HCT116 (cell line): ENCODE measurements around the gene FAM83F. TPM values are rescaled to one million over a fixed set of nuclear protein-coding genes. Genes with fewer than 3 reads are reported as not detected.

Experiments used
- ATAC-seq: fragments of 200-7000 bp; cut with Tn5 transposase; 2 replicates; pipeline ENCODE4 v1.9.1; 2020; ENCODE audit warnings: mild to moderate bottlenecking, moderate library complexity
- BruUV-seq: library from RNA; stranded (reverse); fragments of 400-500 nt; replicated peaks from 2 replicates; lab custom pipeline; 2021; lab: Mats Ljungman, UMichigan
- CTCF ChIA-PET: fragments of 300-600 bp; sonication (Branson Sonifier 250); formaldehyde crosslinking; loops from one replicate; lab custom pipeline; 2021; ENCODE audit warnings: antibody characterized with exemption; lab: Charles Lee
- POLR2A ChIA-PET: fragments of 300-600, 350-600 bp; sonication (Branson Sonifier 250); formaldehyde crosslinking; loops from one replicate; lab custom pipeline; 2021; ENCODE audit warnings: antibody characterized with exemption; lab: Charles Lee
- RAD21 ChIA-PET, 2 experiments: fragments of 300-600 bp; sonication (Branson Sonifier 250); formaldehyde crosslinking; loops; one replicate each; lab custom pipeline; 2023; ENCODE audit warnings: low total read pairs in 2 of 2; ENCODE audit not compliant: uncharacterized antibody in 2 of 2, unreplicated experiment in 2 of 2, low non-redundant PET in 1 of 2; lab: Charles Lee
- DNase-seq: peaks from one replicate; pipeline ENCODE4 v3.0.0-alpha.2; 2010; ENCODE audit warnings: low read depth, low spot score
- H2AFZ ChIP-seq: fragments of 200-600 bp; shearing (Covaris generic), sonication (generic); 2 replicates; pipeline ENCODE4 v1.6.1; 2017; ENCODE audit warnings: low read depth, mixed run types, mixed read lengths, antibody characterized with exemption, low read length; ENCODE audit not compliant: poor library complexity, severe bottlenecking
- H3K27ac ChIP-seq: 2 replicates; pipeline ENCODE4 v1.5.1; 2012; ENCODE audit warnings: low read depth, low read length
- H3K27me3 ChIP-seq: fragments of 200-600 bp; sonication (generic); 2 replicates; pipeline ENCODE4 v1.6.1; 2016; ENCODE audit warnings: mixed run types, low read length, mixed read lengths; ENCODE audit not compliant: insufficient read depth
- H3K36me3 ChIP-seq, 2 experiments: fragments of 200-500 bp in 1 of 2; fragments of 200-600 bp in 1 of 2; sonication (Bioruptor generic) in 1 of 2; sonication (generic) in 1 of 2; 2 replicates each; pipeline versions ENCODE4 v1.5.1 to v1.6.1; 2014 to 2016; ENCODE audit warnings: low read length in 2 of 2, inconsistent platforms in 1 of 2, mixed read lengths in 1 of 2, mixed run types in 1 of 2; ENCODE audit not compliant: insufficient read depth in 2 of 2, control insufficient read depth in 1 of 2
- H3K4me1 ChIP-seq, 2 experiments: fragments of 200-600 bp in 1 of 2; sonication (generic) in 1 of 2; 2 replicates each; pipeline versions ENCODE4 v1.5.1 to v1.6.1; 2012 to 2017; ENCODE audit warnings: low read length in 2 of 2, inconsistent platforms in 1 of 2, mild to moderate bottlenecking in 1 of 2, mixed read lengths in 1 of 2, mixed run types in 1 of 2, moderate library complexity in 1 of 2; ENCODE audit not compliant: insufficient read depth in 2 of 2, control insufficient read depth in 1 of 2
- H3K4me2 ChIP-seq: fragments of 200-600 bp; sonication (generic); 2 replicates; pipeline ENCODE4 v1.6.1; 2017; ENCODE audit warnings: mixed run types, low read length, mixed read lengths
- H3K4me3 ChIP-seq, 2 experiments: fragments of 200-600 bp in 1 of 2; sonication (generic) in 1 of 2; replicated peaks in 1 of 2; 2 replicates each; pipeline ENCODE4 v1.5.1; 2011 to 2016; ENCODE audit warnings: low read length in 2 of 2, control low read depth in 1 of 2, low read depth in 1 of 2, mild to moderate bottlenecking in 1 of 2, mixed read lengths in 1 of 2, mixed run types in 1 of 2
- H3K79me2 ChIP-seq: fragments of 200-600 bp; sonication (generic); 2 replicates; pipeline ENCODE4 v1.6.1; 2017; ENCODE audit warnings: mild to moderate bottlenecking, mixed run types, low read length, moderate library complexity, mixed read lengths; ENCODE audit not compliant: insufficient read depth
- H3K9ac ChIP-seq: fragments of 200-600 bp; sonication (generic); 2 replicates; pipeline ENCODE4 v1.6.1; 2016; ENCODE audit warnings: low read length, mixed read lengths
- H3K9me2 ChIP-seq: fragments of 200-600 bp; sonication (generic), shearing (Covaris generic); 2 replicates; pipeline ENCODE4 v1.6.1; 2017; ENCODE audit warnings: mixed run types, mild to moderate bottlenecking, moderate library complexity; ENCODE audit not compliant: insufficient read depth
- H3K9me3 ChIP-seq, 2 experiments: fragments of 200-500 bp in 1 of 2; fragments of 200-600 bp in 1 of 2; sonication (Bioruptor generic) in 1 of 2; sonication (generic) in 1 of 2; 2 replicates each; pipeline ENCODE4 v1.6.1; 2014 to 2017; ENCODE audit warnings: low read length in 2 of 2, mixed read lengths in 2 of 2, inconsistent platforms in 1 of 2, low read depth in 1 of 2, mild to moderate bottlenecking in 1 of 2, mixed run types in 1 of 2, moderate library complexity in 1 of 2; ENCODE audit not compliant: control insufficient read depth in 1 of 2, insufficient read depth in 1 of 2
- H4K20me1 ChIP-seq: fragments of 200-600 bp; sonication (generic), shearing (Covaris generic); 2 replicates; pipeline ENCODE4 v1.6.1; 2017; ENCODE audit warnings: mixed run types, mild to moderate bottlenecking, moderate library complexity; ENCODE audit not compliant: insufficient read depth
- CBX3 ChIP-seq: IDR thresholded peaks from 2 replicates; pipeline ENCODE4 v1.6.1; 2012; ENCODE audit warnings: low read depth
- EGR1 ChIP-seq: IDR thresholded peaks from 2 replicates; pipeline ENCODE4 v1.6.1; 2012; ENCODE audit warnings: low read depth
- ELF1 ChIP-seq: IDR thresholded peaks from 2 replicates; pipeline ENCODE4 v1.6.1; 2012; ENCODE audit warnings: low read depth, borderline replicate concordance
- EZH2 ChIP-seq: fragments of 200-600 bp; sonication (generic); IDR thresholded peaks from 2 replicates; pipeline ENCODE4 v1.6.1; 2017; ENCODE audit warnings: antibody characterized with exemption, mixed run types
- FOSL1 ChIP-seq: IDR thresholded peaks from 2 replicates; pipeline ENCODE4 v1.6.1; 2012; ENCODE audit warnings: low read depth
- JUND ChIP-seq: IDR thresholded peaks from 2 replicates; pipeline ENCODE4 v1.6.1; 2012
- MAX ChIP-seq: IDR thresholded peaks from 2 replicates; pipeline ENCODE4 v1.6.1; 2012
- POLR2A ChIP-seq: IDR thresholded peaks from 2 replicates; pipeline ENCODE4 v1.7.0; 2011; ENCODE audit warnings: borderline replicate concordance; ENCODE audit not compliant: insufficient read depth, insufficient read length; ENCODE audit errors: extremely low read depth
- POLR2AphosphoS5 ChIP-seq: IDR thresholded peaks from 2 replicates; pipeline ENCODE4 v1.6.1; 2011; ENCODE audit warnings: mild to moderate bottlenecking, low read depth, low read length, moderate library complexity
- RAD21 ChIP-seq: IDR thresholded peaks from 2 replicates; pipeline ENCODE4 v1.6.1; 2012; ENCODE audit warnings: low read depth, mild to moderate bottlenecking
- REST ChIP-seq: IDR thresholded peaks from 2 replicates; pipeline ENCODE4 v1.6.1; 2012; ENCODE audit warnings: low read depth
- SIN3A ChIP-seq: IDR thresholded peaks from 2 replicates; pipeline ENCODE4 v1.6.1; 2012; ENCODE audit warnings: low read depth
- SP1 ChIP-seq: IDR thresholded peaks from 2 replicates; pipeline ENCODE4 v1.6.1; 2012; ENCODE audit warnings: low read depth
- SRF ChIP-seq: IDR thresholded peaks from 2 replicates; pipeline ENCODE4 v1.6.1; 2012; ENCODE audit warnings: low read depth
- YY1 ChIP-seq: IDR thresholded peaks from 2 replicates; pipeline ENCODE4 v1.6.1; 2011; ENCODE audit warnings: low read length, low read depth, moderate library complexity, mild to moderate bottlenecking; ENCODE audit not compliant: insufficient replicate concordance; ENCODE audit errors: extremely low read depth
- ZBTB33 ChIP-seq: IDR thresholded peaks from 2 replicates; pipeline ENCODE4 v1.6.1; 2011; ENCODE audit warnings: mild to moderate bottlenecking, low read length, moderate library complexity; ENCODE audit not compliant: insufficient replicate concordance; ENCODE audit errors: extremely low read depth
- ZFX ChIP-seq: fragments of 450-650 bp; IDR thresholded peaks from 2 replicates; pipeline ENCODE4 v1.6.1; 2017
- ZNF274 ChIP-seq: fragments of 200-500 bp; sonication (Bioruptor generic); IDR thresholded peaks from 2 replicates; pipeline ENCODE4 v1.6.1; 2014; ENCODE audit warnings: mild to moderate bottlenecking, low read depth, low read length, inconsistent platforms
- intact Hi-C: fragments of 100-400 bp; cut with micrococcal nuclease; formaldehyde crosslinking; loops from 2 replicates; pipeline ENCODE4 v1.10.0; 2022
- total RNA-seq: library from RNA; stranded (reverse); gene quantifications from one replicate; pipeline ENCODE4 v1.2.1, GENCODE V29; 2021; ENCODE audit not compliant: unreplicated experiment

FAM83F gene
- total RNA-seq, 1 experiment from 2014 or later = 24.5 TPM

GRCh38 chr22:40015358-40015976 is 20.7 kb downstream of the FAM83F start:
- DNase-seq = no peak
- intact Hi-C loops = no loop called here
- RAD21 ChIA-PET = no interaction called here
- Histone ChIP-seq H3K4me3 (no peak overlapping the region), H3K9me3 (no peaks in the 10 kb centered on the region), H3K9me2 (no peaks in the 10 kb centered on the region), H3K27ac (no peak overlapping the region), H3K4me2 (no peak overlapping the region), H3K27me3 (no peaks in the 10 kb centered on the region), H3K79me2 (peaks cover 31% of the 10 kb centered on the region)
- CTCF ChIA-PET = no interaction called here
- POLR2A ChIA-PET = no interaction called here
- TF ChIP-seq JUND (no peak), CBX3 (no peak), SIN3A (no peak), POLR2AphosphoS5 (no peak), SP1 (no peak), SRF (no peak), ZFX (no peak), RAD21 (no peak), YY1 (no peak), ZBTB33 (no peak), POLR2A (no peak), EZH2 (no peak), FOSL1 (no peak), ELF1 (no peak), MAX (no peak), REST (no peak), ZNF274 (no peak), EGR1 (no peak)
- TF ChIP-seq, all 23 proteins: peak for 0
- peaks cover 0 to 4% of the 10 kb centered on the region in 2 experiments; a peak in 2 of 4 replicates for H3K36me3 ChIP-seq
- no peak overlapping the region for H2AFZ ChIP-seq
- H3K9ac ChIP-seq = no peak overlapping the region
- BruUV-seq = no TSS peak
- H3K4me1 ChIP-seq = no peaks in the 10 kb centered on the region
- no peaks in the 10 kb centered on the region for H4K20me1 ChIP-seq
- ATAC-seq = no peak
